Mesenchymal stem cell (in vitro differentiated cells and primary cell): ENCODE data around the gene ZNF609.
A peak's percentile ranks its signal among the peaks of the same experiment; 100 is the strongest.

Experiments used
- DNase-seq: peaks from one replicate; pipeline ENCODE4 v3.0.0-alpha.2; 2013
- H2AFZ ChIP-seq: one replicate; pipeline ENCODE4 v1.6.1; 2013; ENCODE audit warnings: low read depth, mild to moderate bottlenecking, control low read depth, inconsistent platforms, low read length, moderate library complexity
- H2AK5ac ChIP-seq: 2 replicates; pipeline ENCODE4 v1.6.1; 2013; ENCODE audit warnings: low read length, moderate library complexity, mild to moderate bottlenecking, inconsistent platforms; ENCODE audit not compliant: severe bottlenecking
- H2BK120ac ChIP-seq: one replicate; pipeline ENCODE4 v1.6.1; 2013; ENCODE audit warnings: low read depth, mild to moderate bottlenecking, inconsistent platforms, low read length, moderate library complexity
- H2BK12ac ChIP-seq, 2 experiments: one replicate each; pipeline ENCODE4 v1.6.1; 2013; ENCODE audit warnings: inconsistent platforms in 2 of 2, low read length in 2 of 2, mild to moderate bottlenecking in 2 of 2, moderate library complexity in 2 of 2, control low read depth in 1 of 2
- H2BK15ac ChIP-seq: one replicate; pipeline ENCODE4 v1.6.1; 2013; ENCODE audit warnings: mild to moderate bottlenecking, low read depth, inconsistent platforms; ENCODE audit not compliant: poor library complexity, severe bottlenecking
- H2BK5ac ChIP-seq: 2 replicates; pipeline ENCODE4 v1.6.1; 2013; ENCODE audit warnings: low read depth, mild to moderate bottlenecking, low read length, control low read depth, inconsistent platforms; ENCODE audit not compliant: poor library complexity, severe bottlenecking
- H3K14ac ChIP-seq, 2 experiments: one replicate each; pipeline ENCODE4 v1.6.1; 2013; ENCODE audit warnings: inconsistent platforms in 2 of 2, low read length in 2 of 2, control low read depth in 1 of 2, mild to moderate bottlenecking in 1 of 2, moderate library complexity in 1 of 2
- H3K18ac ChIP-seq, 2 experiments: one replicate each; pipeline ENCODE4 v1.6.1; 2013; ENCODE audit warnings: inconsistent platforms in 2 of 2, low read length in 2 of 2, control low read depth in 1 of 2, low read depth in 1 of 2, mild to moderate bottlenecking in 1 of 2
- H3K23ac ChIP-seq, 2 experiments: one replicate each; pipeline ENCODE4 v1.6.1; 2013; ENCODE audit warnings: inconsistent platforms in 2 of 2, low read length in 2 of 2, mild to moderate bottlenecking in 2 of 2, moderate library complexity in 2 of 2, control low read depth in 1 of 2
- H3K27ac ChIP-seq: 2 replicates; pipeline ENCODE4 v1.5.1; 2013; ENCODE audit warnings: mild to moderate bottlenecking, moderate library complexity, low read length, control low read depth, inconsistent platforms; ENCODE audit not compliant: poor library complexity, severe bottlenecking
- H3K27me3 ChIP-seq, 2 experiments: 2 replicates each; pipeline versions ENCODE4 v1.6.1 to v1.7.0; 2013; ENCODE audit warnings: low read length in 2 of 2, mild to moderate bottlenecking in 2 of 2, moderate library complexity in 2 of 2, control low read depth in 1 of 2, inconsistent platforms in 1 of 2; ENCODE audit not compliant: control insufficient read depth in 1 of 2, insufficient read depth in 1 of 2
- H3K36me3 ChIP-seq, 2 experiments: 2 replicates each; pipeline versions ENCODE4 v1.6.1 to v1.7.0; 2013; ENCODE audit warnings: low read length in 2 of 2, control low read depth in 1 of 2, inconsistent platforms in 1 of 2, low read depth in 1 of 2, mild to moderate bottlenecking in 1 of 2; ENCODE audit not compliant: insufficient read depth in 2 of 2, control insufficient read depth in 1 of 2
- H3K4ac ChIP-seq, 2 experiments: one replicate each; pipeline ENCODE4 v1.6.1; 2013; ENCODE audit warnings: inconsistent platforms in 2 of 2, low read length in 2 of 2, mild to moderate bottlenecking in 2 of 2, moderate library complexity in 2 of 2, control low read depth in 1 of 2, low read depth in 1 of 2
- H3K4me1 ChIP-seq: 2 replicates; pipeline ENCODE4 v1.6.1; 2013; ENCODE audit warnings: low read depth, low read length, control low read depth; ENCODE audit not compliant: control insufficient read depth, insufficient read depth
- H3K4me2 ChIP-seq: 2 replicates; pipeline ENCODE4 v1.6.1; 2013; ENCODE audit warnings: low read length, mild to moderate bottlenecking, inconsistent platforms; ENCODE audit not compliant: poor library complexity, severe bottlenecking
- H3K4me3 ChIP-seq, 2 experiments: 2 replicates each; pipeline versions ENCODE4 v1.5.1 to v1.7.0; 2013; ENCODE audit warnings: low read length in 2 of 2, mild to moderate bottlenecking in 2 of 2, control low read depth in 1 of 2, low read depth in 1 of 2; ENCODE audit not compliant: insufficient read depth in 1 of 2
- H3K79me1 ChIP-seq: replicated peaks from 2 replicates; pipeline ENCODE4 v1.6.1; 2013; ENCODE audit warnings: mild to moderate bottlenecking, control low read depth, low read length, inconsistent platforms; ENCODE audit not compliant: poor library complexity, severe bottlenecking
- H3K9ac ChIP-seq: 2 replicates; pipeline ENCODE4 v1.7.0; 2013; ENCODE audit warnings: mild to moderate bottlenecking, low read length, moderate library complexity
- H3K9me3 ChIP-seq: 2 replicates; pipeline ENCODE4 v1.7.0; 2013; ENCODE audit warnings: mild to moderate bottlenecking, low read length; ENCODE audit not compliant: control insufficient read depth
- H4K8ac ChIP-seq: one replicate; pipeline ENCODE4 v1.6.1; 2013; ENCODE audit warnings: inconsistent platforms, mild to moderate bottlenecking, low read length, moderate library complexity
- H4K91ac ChIP-seq: one replicate; pipeline ENCODE4 v1.6.1; 2013; ENCODE audit warnings: mild to moderate bottlenecking, low read length, inconsistent platforms
- WGBS: methylation state at CpG from one replicate; pipeline ENCODE4 v1.1.7; 2013; ENCODE audit warnings: mixed read lengths; 5-methylcytosine and 5-hydroxymethylcytosine counted together

Gene ZNF609

GRCh38 chr15:64680097-64680496 lies 219.7 kb downstream of the ZNF609 start:
- DNase-seq, result no peak
- Histone ChIP-seq H3K4me1 (peaks cover 2% of the 10 kb centered on the region), H2BK5ac (no peak overlapping the region), H3K9me3 (no peaks in the 10 kb centered on the region), H3K4ac (no peak overlapping the region), H2BK120ac (no peak overlapping the region), H3K4me3 (no peak overlapping the region), H3K27ac (no peak overlapping the region), H3K27me3 (no peaks in the 10 kb centered on the region), H4K91ac (no peak overlapping the region), H4K8ac (no peak overlapping the region), H2BK15ac (no peak overlapping the region), H3K36me3 (peaks cover 59 to 79% of the 10 kb centered on the region in 2 experiments), H3K18ac (no peak overlapping the region), H2AK5ac (no peak overlapping the region), H3K14ac (no peak overlapping the region), H3K23ac (no peak overlapping the region), H3K79me1 (peaks cover 19% of the 10 kb centered on the region), H3K9ac (no peak overlapping the region), H2BK12ac (no peak overlapping the region), H2AFZ (no peak overlapping the region), H3K4me2 (no peak overlapping the region)
- 97% methylated on average over 2 of the region's 2 CpGs for WGBS

DNA sequence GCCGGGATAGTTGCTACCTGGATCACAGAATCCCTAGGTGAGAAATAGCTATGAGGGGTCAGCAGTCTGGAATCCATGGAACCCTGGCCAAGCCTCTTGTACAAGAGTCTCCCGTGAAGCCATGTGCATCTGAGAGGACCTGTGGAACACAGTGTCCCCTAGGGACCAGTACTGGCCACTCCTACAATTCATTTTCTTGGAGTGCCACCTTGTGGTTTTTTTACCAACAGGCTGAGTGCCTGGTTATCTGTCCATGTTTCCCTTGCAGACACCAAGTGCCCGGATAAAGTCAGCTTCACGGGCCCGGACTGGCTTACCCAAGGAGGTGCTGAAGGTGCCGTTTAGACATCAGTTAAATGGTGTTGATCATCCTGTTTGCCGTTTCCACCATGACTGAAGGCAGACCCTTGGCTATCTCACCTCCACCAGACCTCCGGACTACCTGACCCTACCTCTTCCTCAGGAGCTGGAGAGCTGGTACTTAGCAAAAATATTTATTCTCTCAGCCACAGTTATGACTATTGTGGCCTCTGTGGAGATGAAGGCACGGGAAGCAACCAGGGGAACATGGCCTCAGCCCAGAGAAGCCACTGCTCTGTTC lies 221.1 kb downstream of the ZNF609 start:
- Histone ChIP-seq H4K91ac (no peak overlapping the region), H3K4me1 (peaks cover 2% of the 10 kb centered on the region), H2BK5ac (no peak overlapping the region), H4K8ac (no peak overlapping the region), H3K79me1 (peaks cover 20% of the 10 kb centered on the region), H2AFZ (no peak overlapping the region), H3K27me3 (no peaks in the 10 kb centered on the region), H2BK15ac (no peak overlapping the region), H3K23ac (no peak overlapping the region), H3K14ac (no peak overlapping the region), H3K27ac (no peak overlapping the region), H3K9me3 (no peaks in the 10 kb centered on the region), H2BK12ac (no peak overlapping the region), H3K18ac (no peak overlapping the region), H3K36me3 (peaks cover 58 to 82% of the 10 kb centered on the region in 2 experiments), H3K4ac (no peak overlapping the region), H2AK5ac (no peak overlapping the region), H3K4me3 (no peak overlapping the region), H3K9ac (no peak overlapping the region), H2BK120ac (no peak overlapping the region), H3K4me2 (no peak overlapping the region)
- WGBS, result 80% methylated on average over 8 of the region's 9 CpGs
- peak; percentile 74 for DNase-seq

GRCh38 chr15:64682255-64682654 lies 221.9 kb downstream of the ZNF609 start:
- no peaks in the 10 kb centered on the region for H3K27me3 ChIP-seq
- H3K4me2 ChIP-seq, result no peak overlapping the region
- no peaks in the 10 kb centered on the region for H3K9me3 ChIP-seq
- no peak overlapping the region for H2BK120ac ChIP-seq
- no peak overlapping the region for H3K9ac ChIP-seq
- H2AK5ac ChIP-seq, result no peak overlapping the region
- H2AFZ ChIP-seq, result no peak overlapping the region
- no peak overlapping the region for H2BK12ac ChIP-seq
- peaks cover 63 to 87% of the 10 kb centered on the region in 2 experiments for H3K36me3 ChIP-seq
- H2BK5ac ChIP-seq, result no peak overlapping the region
- no peak overlapping the region for H2BK15ac ChIP-seq
- H3K4me3 ChIP-seq, result no peak overlapping the region
- H4K8ac ChIP-seq, result no peak overlapping the region
- H3K79me1 ChIP-seq, result peaks cover 18% of the 10 kb centered on the region
- no peak overlapping the region for H3K27ac ChIP-seq
- 93% methylated on average over 3 of the region's 3 CpGs for WGBS
- no peak overlapping the region for H3K23ac ChIP-seq
- no peak for DNase-seq
- H3K4me1 ChIP-seq, result peaks cover 2% of the 10 kb centered on the region
- no peak overlapping the region for H3K18ac ChIP-seq
- H4K91ac ChIP-seq, result no peak overlapping the region
- no peak overlapping the region for H3K14ac ChIP-seq
- no peak overlapping the region for H3K4ac ChIP-seq

DNA sequence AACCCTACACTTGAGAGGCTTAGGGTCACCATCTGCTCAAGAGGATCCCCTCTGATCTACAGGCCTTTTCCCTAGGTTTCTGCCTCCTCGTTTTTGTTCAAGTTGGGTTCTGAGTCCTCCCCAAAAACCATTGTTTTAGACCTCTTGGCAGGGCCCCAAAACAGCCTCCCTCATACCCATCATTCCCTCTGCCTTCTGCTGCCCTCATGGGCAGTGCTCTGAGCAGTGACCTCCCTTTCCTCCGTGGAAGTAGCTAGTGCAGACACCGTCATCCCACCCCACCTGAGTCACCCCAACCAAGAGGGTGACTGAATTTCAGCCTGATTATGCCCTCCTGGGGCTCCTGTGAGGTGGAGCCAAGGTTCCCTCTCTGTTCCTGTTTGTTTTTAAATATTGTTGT lies 223.0 kb downstream of the ZNF609 start:
- Histone ChIP-seq H3K4me3 (no peak overlapping the region), H3K4me2 (no peak overlapping the region), H2BK5ac (no peak overlapping the region), H3K18ac (no peak overlapping the region), H3K14ac (no peak overlapping the region), H3K9ac (peak overlapping the region; percentile 5), H3K23ac (no peak overlapping the region), H2BK120ac (no peak overlapping the region), H3K79me1 (peaks cover 23% of the 10 kb centered on the region), H4K8ac (peak overlapping the region; percentile 32), H3K27me3 (no peaks in the 10 kb centered on the region), H3K27ac (no peak overlapping the region), H2AFZ (no peak overlapping the region), H3K9me3 (no peaks in the 10 kb centered on the region), H2AK5ac (no peak overlapping the region), H3K4me1 (no peaks in the 10 kb centered on the region), H3K36me3 (peaks cover 69 to 92% of the 10 kb centered on the region in 2 experiments), H2BK15ac (no peak overlapping the region), H3K4ac (no peak overlapping the region), H2BK12ac (no peak overlapping the region), H4K91ac (no peak overlapping the region)
- no peak for DNase-seq
- 87% methylated on average over 3 of the region's 3 CpGs for WGBS
